PFSK-1 (cell line): Measurements from ENCODE around the gene LEFTY2.

Experiments used
- FOXP2 ChIP-seq: optimal IDR thresholded peaks from 2 replicates; pipeline ENCODE3; 2011; ENCODE audit warnings: borderline replicate concordance, control low read depth, inconsistent platforms; ENCODE audit not compliant: insufficient read depth; ENCODE audit errors: extremely low read length, extremely low read depth
- POLR2AphosphoS5 ChIP-seq: IDR thresholded peaks from 2 replicates; pipeline ENCODE4 v1.6.1; 2012; ENCODE audit warnings: low read depth, mild to moderate bottlenecking, control low read depth, low read length, moderate library complexity
- REST ChIP-seq, 2 experiments: IDR thresholded peaks; 2 replicates each; pipeline versions ENCODE4 v1.6.1 to v1.8.0; 2011 to 2012; ENCODE audit warnings: low read depth in 2 of 2, low read length in 2 of 2, control low read depth in 1 of 2, inconsistent platforms in 1 of 2, mild to moderate bottlenecking in 1 of 2, moderate library complexity in 1 of 2; ENCODE audit not compliant: insufficient read depth in 1 of 2
- SIN3A ChIP-seq: IDR thresholded peaks from 2 replicates; pipeline ENCODE4 v1.6.1; 2012; ENCODE audit warnings: mild to moderate bottlenecking, low read length, moderate library complexity, borderline replicate concordance; ENCODE audit not compliant: insufficient read depth
- TAF1 ChIP-seq: IDR thresholded peaks from 2 replicates; pipeline ENCODE4 v1.6.1; 2012; ENCODE audit warnings: low read length, control low read depth, borderline replicate concordance; ENCODE audit not compliant: insufficient read depth

DNA sequence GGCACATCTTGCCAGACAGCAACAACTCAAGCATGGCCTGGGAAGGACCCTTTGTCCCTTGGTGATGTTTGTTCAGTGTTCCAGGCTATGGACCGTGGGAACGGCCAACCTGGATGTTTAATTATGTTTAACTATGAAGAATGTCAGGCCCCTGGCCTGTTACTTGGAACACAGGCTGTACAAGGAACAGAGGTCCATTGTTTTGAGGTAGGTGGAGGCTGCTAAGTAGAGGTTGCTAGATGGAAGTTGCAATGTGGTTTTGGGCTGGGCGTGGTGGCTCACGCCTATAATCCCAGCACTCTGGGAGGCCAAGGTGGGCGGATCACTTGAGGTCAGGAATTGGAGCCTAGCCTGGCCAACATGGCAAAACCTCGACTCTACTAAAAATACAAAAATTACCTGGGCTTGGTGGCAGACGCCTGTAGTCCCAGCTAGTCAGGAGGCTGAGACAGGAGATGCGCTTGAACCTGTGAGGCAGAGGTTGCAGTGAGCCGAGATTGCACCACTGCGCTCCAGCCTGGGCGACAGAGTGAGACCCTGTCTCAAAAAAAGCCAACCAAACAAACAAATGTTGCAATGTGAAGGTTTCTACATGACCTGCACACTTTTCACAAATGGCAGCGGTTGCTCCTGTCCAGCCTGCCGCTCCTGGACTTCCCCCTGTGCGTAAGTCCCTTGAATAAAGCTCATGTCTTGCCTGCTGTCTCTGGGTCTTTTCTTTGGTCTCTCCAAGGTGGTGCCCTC lies 49.6 kb downstream of the LEFTY2 start:
- no peak for TF ChIP-seq REST (IDR thresholded peaks at IDR 0.05; ENCODE audit: insufficient read depth in 1 of 2, low read depth in 2 of 2, low read length in 2 of 2)
- no peak for TF ChIP-seq SIN3A
- no peak for TF ChIP-seq POLR2AphosphoS5
- TF ChIP-seq TAF1, result no peak
- TF ChIP-seq FOXP2, result no peak
